Measurements from ENCODE around the gene ARHGAP33.

Gene ARHGAP33

GRCh38 chr19:35806597-35806996 lies 31.2 kb downstream of the ARHGAP33 start:
- no peak for TF ChIP-seq CTCF (IDR thresholded peaks at IDR 0.05; ENCODE audit: control insufficient read depth, extremely low read depth, insufficient read depth)
- H3K4me3 ChIP-seq (ENCODE audit: low read depth, low read length) = no peak overlapping the region
- DNase-seq (ENCODE audit: low read depth) = no peak

GRCh38 chr19:35807633-35808032 lies 32.3 kb downstream of the ARHGAP33 start:
- TF ChIP-seq CTCF (IDR thresholded peaks at IDR 0.05; ENCODE audit: control insufficient read depth, extremely low read depth, insufficient read depth) = no peak
- DNase-seq (ENCODE audit: low read depth) = no peak
- H3K4me3 ChIP-seq (ENCODE audit: low read depth, low read length) = no peak overlapping the region

- DNase-seq (ENCODE audit: low read depth) = no peak
- H3K4me3 ChIP-seq (ENCODE audit: low read depth, low read length) = no peak overlapping the region
- no peak for TF ChIP-seq CTCF (IDR thresholded peaks at IDR 0.05; ENCODE audit: control insufficient read depth, extremely low read depth, insufficient read depth)
These were observed 36.2 kb downstream of the ARHGAP33 start for GRCh38 chr19:35811317-35812219.

GRCh38 chr19:35812220-35813042 lies 37.1 kb downstream of the ARHGAP33 start, which contains the start of gene PRODH2:
Gene PRODH2, minus strand, starts transcription at chr19:35812845. Its CDS starts 40 bp downstream, at chr19:35812805.
- no peak for TF ChIP-seq CTCF (IDR thresholded peaks at IDR 0.05; ENCODE audit: control insufficient read depth, extremely low read depth, insufficient read depth)
- no peak for DNase-seq (ENCODE audit: low read depth)
- H3K4me3 ChIP-seq (ENCODE audit: low read depth, low read length) = no peak within 1 kb of the TSS

- DNase-seq (ENCODE audit: low read depth) = no peak
- TF ChIP-seq CTCF (IDR thresholded peaks at IDR 0.05; ENCODE audit: control insufficient read depth, extremely low read depth, insufficient read depth) = no peak
These were observed 37.9 kb downstream of the ARHGAP33 start for GRCh38 chr19:35813043-35813890.

GRCh38 chr19:35816262-35816661 lies 40.9 kb downstream of the ARHGAP33 start:
- TF ChIP-seq CTCF (IDR thresholded peaks at IDR 0.05; ENCODE audit: control insufficient read depth, extremely low read depth, insufficient read depth) = no peak
- H3K4me3 ChIP-seq (ENCODE audit: low read depth, low read length) = no peak overlapping the region
- no peak for DNase-seq (ENCODE audit: low read depth)

More at GRCh38 chr19:35813043-35813890, 37.9 kb downstream of the ARHGAP33 start:
- H3K4me3 ChIP-seq (ENCODE audit: low read depth, low read length) = no peak overlapping the region

All from LNCaP clone FGC (cell line).